Measurements from ENCODE around the gene RUFY1.
"Not testable (repeated sequence)": the region's sequence is repeated elsewhere in the genome, so short reads cannot be mapped to it uniquely, and the experiment has no call there.

Gene RUFY1

GRCh38 chr5:179543275-179543674 is 7.1 kb upstream of the RUFY1 start:
- DNase-seq, result not testable (repeated sequence)

DNA sequence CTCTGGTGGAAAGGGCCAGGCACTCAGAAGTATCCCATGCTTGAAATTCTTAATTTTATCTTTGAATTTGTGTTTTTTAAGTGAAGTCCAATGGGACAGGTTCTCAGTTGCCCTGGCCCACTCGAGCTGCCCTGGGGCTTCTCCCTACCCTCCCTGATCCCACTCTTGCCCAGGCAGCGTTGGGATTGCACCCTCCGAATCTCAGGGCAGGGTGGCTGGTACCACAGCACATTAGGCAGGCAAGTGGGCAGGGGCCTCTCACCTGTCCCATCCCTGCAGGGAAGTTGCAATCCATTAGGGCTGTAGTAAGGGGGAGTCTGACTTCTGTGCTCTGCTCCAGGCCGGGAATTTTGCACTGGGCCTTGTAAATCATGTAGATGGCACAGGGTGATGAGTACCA is 2.7 kb downstream of the RUFY1 start:
- DNase-seq, result no peak

GRCh38 chr5:179553875-179554274 is 3.5 kb downstream of the RUFY1 start:
- DNase-seq, result no peak

- no peak for DNase-seq
Observed at GRCh38 chr5:179554981-179555380, 4.6 kb downstream of the RUFY1 start.

DNA sequence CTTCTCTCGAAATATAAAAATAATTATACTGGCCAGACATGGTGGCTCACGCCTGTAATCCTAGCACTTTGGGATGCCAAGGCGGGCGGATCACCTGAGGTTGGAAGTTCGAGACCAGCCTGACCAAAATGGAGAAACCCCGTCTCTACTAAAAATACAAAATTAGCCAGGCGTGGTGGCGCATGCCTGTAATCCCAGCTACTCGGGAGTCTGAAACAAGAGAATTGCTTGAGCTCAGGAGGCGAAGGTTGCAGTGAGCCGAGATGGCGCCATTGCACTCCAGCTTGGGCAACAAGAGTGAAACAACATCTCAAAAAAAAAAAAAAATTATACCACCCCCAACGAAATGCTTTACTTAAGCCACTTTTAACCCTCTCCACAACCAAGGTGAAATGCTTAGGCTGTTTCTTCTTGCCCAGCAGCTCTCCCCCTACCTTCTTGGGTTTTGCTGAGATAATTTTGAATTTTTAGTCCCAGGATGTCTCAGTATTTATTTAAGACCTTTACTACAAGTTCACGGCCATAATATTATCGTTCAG is 8.0 kb downstream of the RUFY1 start:
- DNase-seq, result not testable (repeated sequence)

- DNase-seq, result peak; percentile 45
Observed at GRCh38 chr5:179558932-179559283, 8.6 kb downstream of the RUFY1 start.

DNA sequence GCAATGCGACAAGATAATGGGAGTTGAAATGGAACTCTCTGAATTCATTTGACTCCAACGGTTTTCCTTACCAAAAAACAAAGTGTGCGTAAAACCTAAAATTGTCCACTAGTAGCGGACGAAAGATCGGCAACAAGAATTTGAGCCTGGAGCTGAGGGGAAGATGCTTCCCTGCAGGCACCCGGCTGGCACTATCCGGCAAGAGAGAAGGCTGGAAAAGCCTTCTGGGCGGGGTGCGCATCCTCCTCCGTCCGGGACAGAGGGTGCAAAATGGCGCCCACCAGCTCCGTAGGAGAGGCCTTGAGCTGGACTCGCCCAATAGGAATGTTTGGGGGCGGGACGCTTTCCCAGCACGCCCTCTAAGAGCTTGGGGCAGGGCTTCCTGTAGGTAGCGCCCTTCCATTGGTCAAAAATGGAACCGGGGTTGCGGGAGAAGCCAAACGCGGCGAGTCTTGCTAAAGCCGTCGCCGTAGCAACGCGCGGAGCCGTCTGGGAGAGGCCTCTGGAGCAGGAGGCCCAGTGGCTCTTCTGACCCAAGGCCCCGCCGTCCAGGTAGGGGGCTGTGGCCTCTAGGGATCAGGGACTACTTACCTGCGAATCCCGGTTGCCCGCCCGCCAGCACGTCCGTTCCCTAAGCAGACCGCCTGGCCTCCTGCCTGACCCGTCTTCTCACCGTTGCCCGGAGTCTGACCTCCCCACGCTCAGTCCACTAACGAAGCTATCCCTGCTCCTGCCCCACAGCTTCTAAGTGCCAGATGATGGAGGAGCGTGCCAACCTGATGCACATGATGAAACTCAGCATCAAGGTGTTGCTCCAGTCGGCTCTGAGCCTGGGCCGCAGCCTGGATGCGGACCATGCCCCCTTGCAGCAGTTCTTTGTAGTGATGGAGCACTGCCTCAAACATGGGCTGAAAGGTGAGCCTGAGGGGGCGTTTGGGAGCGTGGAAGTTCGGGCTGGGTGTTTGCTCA is 9.2 kb downstream of the RUFY1 start:
- peak; percentile 89 for DNase-seq

DNA sequence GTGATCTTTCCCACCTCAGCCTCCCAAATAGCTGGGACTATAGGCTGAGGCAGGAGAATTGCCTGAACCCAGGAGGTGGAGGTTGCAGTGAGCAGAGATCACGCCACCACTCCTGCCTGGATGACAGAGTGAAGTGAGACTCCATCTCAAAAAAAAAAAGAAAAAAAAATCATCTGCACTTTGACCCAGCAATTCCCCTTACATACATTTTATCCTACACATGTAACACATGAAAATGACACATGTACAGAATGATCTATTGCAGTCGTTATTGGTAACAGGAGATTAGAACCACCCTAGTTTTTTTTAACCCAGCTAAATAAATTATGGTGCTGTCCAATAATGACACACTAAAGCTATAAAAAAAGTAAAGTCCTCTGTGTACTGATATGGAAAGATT is 14.2 kb downstream of the RUFY1 start:
- no peak for DNase-seq

GRCh38 chr5:179568721-179569120 is 18.4 kb downstream of the RUFY1 start:
- no peak for DNase-seq

DNA sequence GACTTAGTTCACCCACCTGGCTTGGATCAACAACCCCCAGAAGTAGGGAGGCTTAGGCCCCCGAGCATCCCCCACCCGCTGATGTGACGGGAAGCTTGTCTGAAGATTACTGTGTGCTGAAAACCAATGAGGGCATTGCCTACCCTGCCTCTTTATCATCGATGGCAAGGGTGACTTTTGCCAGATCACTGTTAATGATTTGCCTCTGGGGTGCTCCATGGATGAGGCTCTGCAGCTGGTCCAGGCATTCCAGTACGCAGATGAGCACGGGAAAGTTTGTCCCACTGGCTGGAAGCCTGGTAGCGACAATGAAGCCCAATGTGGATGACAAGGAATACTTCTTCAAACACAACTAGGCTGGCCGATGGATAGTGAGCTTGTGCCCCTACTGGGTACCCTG is 22.0 kb downstream of the RUFY1 start:
- no peak for DNase-seq

DNA sequence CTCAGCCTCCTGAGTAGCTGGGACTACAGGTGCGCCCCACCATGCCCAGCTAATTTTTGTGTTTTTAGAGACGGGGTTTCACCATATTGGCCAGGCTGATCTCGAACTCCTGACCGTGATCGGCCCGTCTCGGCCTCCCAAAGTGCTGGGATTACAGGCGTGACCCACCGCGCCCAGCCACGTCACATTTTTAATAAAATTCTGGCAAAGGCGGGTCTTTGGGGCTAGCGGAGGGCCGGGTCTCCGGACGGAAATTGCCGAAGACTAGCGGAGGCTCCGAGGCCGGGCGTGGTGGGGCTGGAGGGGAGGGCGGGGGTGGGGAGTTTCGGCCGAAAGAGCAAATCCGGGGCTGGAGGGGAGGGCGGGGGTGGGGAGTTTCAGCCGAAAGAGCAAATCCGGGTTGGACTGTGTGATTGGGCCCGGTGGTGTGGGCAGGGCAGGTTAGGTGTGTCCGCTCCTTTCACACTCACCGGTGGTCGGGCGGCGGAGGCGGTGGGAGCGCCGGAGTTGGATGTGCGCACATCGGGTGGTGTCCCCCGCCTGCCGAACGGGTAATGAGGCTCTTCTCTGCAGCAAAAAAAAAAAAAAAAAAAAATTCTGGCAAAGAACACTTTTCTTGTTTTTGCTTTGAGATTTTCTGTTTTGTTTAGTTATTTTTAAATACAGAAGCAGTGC is 27.1 kb downstream of the RUFY1 start:
- no peak for DNase-seq

GRCh38 chr5:179585941-179586401 is 35.6 kb downstream of the RUFY1 start:
- no peak for DNase-seq

DNA sequence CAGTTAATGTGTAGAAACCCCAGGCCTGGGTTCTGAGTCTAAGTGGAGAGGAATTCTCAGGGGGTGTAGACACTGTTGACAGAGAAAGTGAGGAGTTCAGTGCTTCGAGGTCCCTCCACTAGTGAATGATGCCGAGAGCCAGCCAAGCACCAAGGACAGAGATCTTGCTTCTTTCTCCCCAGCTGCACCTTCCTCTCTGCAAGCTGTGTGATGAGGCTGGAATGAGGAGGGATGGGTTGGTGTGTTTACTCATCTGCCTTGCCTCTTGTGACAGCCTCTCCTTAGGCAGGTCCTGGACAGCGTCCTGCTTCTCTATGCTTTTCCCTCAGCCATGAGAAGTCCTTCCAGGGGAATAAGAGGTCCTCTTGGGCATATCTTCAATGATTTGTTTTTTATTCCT is 37.8 kb downstream of the RUFY1 start:
- DNase-seq, result no peak

DNA sequence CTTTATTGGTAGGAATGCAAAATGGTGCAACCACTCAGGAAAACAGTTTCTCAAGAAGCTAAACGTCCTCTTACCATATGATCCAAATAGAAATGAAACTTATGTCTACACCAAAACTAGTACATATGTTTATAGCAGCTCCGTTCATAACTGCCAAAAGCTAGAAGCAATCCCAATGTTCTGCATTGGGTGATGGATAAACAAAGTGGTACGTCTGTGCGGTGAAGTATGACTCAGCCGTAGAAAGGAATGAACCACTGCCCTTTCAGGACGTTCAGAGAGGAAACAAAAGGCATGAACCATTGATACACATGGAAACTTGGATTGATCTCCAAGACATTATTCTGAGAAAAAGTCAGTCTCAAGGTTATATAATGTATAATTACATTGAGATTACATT is 45.6 kb downstream of the RUFY1 start:
- no peak for DNase-seq

GRCh38 chr5:179596421-179596820 is 46.1 kb downstream of the RUFY1 start:
- DNase-seq, result no peak

DNA sequence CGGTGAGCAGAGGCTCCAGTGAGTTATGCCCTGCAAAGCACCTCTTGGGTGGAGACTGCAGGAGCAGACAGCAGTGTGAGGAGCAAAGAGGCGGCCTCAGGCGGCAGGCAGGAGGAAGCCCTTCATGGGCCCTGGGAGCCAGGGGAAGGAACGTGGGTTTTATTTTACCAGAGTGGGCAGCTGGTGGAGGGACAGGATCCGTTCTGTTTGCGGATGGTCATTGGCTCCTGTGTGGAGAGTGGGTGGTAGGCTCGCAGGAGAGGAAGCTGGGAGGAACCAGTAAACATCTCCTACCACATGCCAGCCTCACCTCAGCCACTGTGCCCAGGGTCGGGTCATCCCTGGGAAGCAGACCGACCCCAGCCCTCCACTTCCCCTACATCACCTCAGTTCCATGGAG is 48.7 kb downstream of the RUFY1 start:
- no peak for DNase-seq

- no peak for DNase-seq
Observed at GRCh38 chr5:179599566-179599965, 49.2 kb downstream of the RUFY1 start.

DNA sequence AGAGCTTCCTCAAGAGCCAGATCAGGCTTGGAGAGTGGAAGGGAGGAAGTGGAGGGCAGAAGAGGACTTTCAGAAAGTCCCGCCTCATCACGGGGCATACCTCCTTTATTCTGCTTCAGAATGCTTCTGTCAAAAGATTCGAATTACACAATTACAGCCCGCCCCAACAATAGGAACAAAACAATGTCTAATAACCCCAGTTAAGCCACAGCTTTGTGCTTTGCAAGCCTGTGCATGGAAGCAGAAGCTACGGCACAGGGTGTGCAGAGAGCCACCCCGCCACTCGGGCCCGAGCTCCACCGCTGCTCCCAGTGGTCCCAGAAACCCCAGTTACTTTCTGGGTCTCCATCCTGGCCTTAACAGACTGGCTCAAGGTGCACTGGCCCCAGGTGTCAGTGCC is 49.6 kb downstream of the RUFY1 start:
- DNase-seq, result no peak

DNA sequence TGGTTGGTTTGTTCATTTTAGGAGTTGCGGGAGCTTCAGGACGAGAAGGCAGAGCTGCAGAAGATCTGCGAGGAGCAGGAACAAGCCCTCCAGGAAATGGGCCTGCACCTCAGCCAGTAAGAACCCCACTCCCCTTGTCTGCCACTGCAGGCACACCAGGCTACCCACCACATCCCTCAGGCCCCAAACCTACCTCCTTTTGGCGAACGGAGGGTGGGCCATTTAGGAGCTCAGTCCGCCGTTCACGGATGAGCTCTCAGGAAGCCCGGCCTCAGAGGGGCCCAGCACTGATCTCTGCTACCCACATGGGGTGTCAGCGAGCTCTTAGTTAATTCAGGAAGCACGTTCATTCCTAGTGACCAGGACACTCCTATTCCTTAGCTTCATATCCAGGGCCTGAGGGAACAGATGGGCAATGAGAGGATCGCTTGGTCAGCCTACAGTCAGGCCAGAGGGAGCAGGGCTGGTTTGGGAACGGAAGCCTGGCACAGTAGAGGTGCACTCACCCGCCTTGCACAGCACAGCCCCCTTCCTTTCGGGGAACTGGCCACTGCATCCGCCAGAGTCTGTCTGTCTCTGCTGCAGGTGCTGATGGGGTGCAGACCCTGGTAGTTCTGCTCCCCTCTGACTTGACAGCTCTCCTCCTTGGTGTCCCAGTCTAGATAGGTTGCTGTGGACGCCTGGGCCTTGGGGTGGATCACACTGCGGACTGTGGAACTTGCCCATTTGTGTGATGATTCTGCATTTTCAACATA is 51.7 kb downstream of the RUFY1 start:
- DNase-seq, result no peak

GRCh38 chr5:179603308-179603707 is 53.0 kb downstream of the RUFY1 start:
- no peak for DNase-seq

- DNase-seq, result no peak
Observed at GRCh38 chr5:179605026-179605833, 54.9 kb downstream of the RUFY1 start.

All from NCI-H2227 treated with DMSO at 0.1 percent for 48 hours (cell line).